ENCODE results near the gene TSC1. TPM values are rescaled to one million over a fixed set of nuclear protein-coding genes. Genes with fewer than 3 reads are reported as not detected.

The TSC1 gene
- total and polyA plus RNA-seq, 2 donors, result 15.1 to 18.7 TPM

DNA sequence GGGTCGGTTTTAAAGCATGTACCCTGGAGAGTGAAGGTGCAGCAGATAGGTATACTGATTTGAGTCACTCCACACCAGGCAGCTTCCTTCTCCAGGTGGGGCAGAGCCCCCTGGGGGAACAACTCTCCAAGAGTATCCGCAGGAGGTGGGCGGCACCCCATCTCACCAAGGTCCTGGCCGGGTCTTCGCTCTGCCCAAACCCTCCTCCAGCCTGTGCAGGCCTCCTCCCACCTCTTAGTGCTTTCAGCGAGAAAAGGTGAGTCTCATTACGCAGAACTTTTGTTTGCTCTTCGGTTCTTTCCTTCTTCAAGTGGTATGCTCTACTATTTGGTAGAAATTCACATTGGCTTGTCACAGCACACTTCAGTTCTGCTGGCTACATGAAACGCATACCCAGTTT, 52.0 kb downstream of the TSC1 start:
- DNase-seq (ENCODE audit: low read depth in 6 of 9, low spot score in 9 of 9), result no peak
- WGBS, result 96% methylated on average over 9 of the region's 9 CpGs
- Histone ChIP-seq H3K9me3 (ENCODE audit: control insufficient read depth in 2 of 2, insufficient read depth in 1 of 2, low read length in 1 of 2) (no peaks in the 10 kb centered on the region), H3K36me3 (ENCODE audit: control insufficient read depth in 2 of 2, insufficient read depth in 2 of 2, low read length in 1 of 2) (peaks cover 44 to 45% of the 10 kb centered on the region in 2 donors), H3K27me3 (ENCODE audit: control insufficient read depth in 2 of 2, insufficient read depth in 1 of 2, low read length in 1 of 2) (no peaks in the 10 kb centered on the region), H3K4me1 (ENCODE audit: control insufficient read depth in 2 of 2, insufficient read depth in 2 of 2, low read length in 2 of 2) (peaks cover 0 to 19% of the 10 kb centered on the region in 2 donors), H3K27ac (ENCODE audit: low read depth in 1 of 2, low read length in 1 of 2) (no peak overlapping the region), H3K4me3 (ENCODE audit: low read length in 2 of 2) (no peak overlapping the region)

GRCh38 chr9:132888151-132888550, 56.3 kb downstream of the TSC1 start:
- Histone ChIP-seq H3K9me3 (ENCODE audit: control insufficient read depth in 2 of 2, insufficient read depth in 1 of 2, low read length in 1 of 2) (no peaks in the 10 kb centered on the region), H3K27me3 (ENCODE audit: control insufficient read depth in 2 of 2, insufficient read depth in 1 of 2, low read length in 1 of 2) (no peaks in the 10 kb centered on the region), H3K36me3 (ENCODE audit: control insufficient read depth in 2 of 2, insufficient read depth in 2 of 2, low read length in 1 of 2) (peaks cover 20% of the 10 kb centered on the region in 2 donors), H3K27ac (ENCODE audit: low read depth in 1 of 2, low read length in 1 of 2) (no peak overlapping the region), H3K4me3 (ENCODE audit: low read length in 2 of 2) (no peak overlapping the region), H3K4me1 (ENCODE audit: control insufficient read depth in 2 of 2, insufficient read depth in 2 of 2, low read length in 2 of 2) (peaks cover 9 to 40% of the 10 kb centered on the region in 2 donors)
- no peak for DNase-seq (ENCODE audit: low read depth in 6 of 9, low spot score in 9 of 9)
- 97% methylated on average over 18 of the region's 18 CpGs for WGBS

GRCh38 chr9:132887181-132888120, 57.0 kb downstream of the TSC1 start:
- no peak overlapping the region for H3K27ac ChIP-seq (ENCODE audit: low read depth in 1 of 2, low read length in 1 of 2)

DNA sequence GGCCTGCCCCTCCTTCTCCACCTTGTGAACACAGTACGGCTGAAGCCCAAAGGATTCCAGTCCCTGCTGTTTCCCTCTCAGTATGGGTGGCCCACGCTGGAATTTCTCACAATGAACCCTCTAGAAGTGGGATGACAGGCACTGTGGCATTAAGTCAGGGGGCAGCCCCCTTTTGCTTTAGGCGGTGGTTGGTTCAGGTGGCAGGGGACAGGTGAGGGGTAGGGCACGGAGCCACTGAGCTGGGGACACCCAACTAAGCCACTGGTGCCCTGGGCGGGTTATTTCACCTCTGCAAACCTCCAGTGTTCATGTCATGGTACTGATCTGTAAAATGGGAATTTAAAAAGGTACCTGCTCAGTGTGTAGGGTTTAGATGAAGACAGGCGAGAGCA, 58.1 kb downstream of the TSC1 start:
- 94% methylated on average over 6 of the region's 6 CpGs for WGBS

More at GRCh38 chr9:132887181-132888120, 57.0 kb downstream of the TSC1 start:
- DNase-seq (ENCODE audit: low read depth in 6 of 9, low spot score in 9 of 9), result no peak
- H3K27me3 ChIP-seq (ENCODE audit: control insufficient read depth in 2 of 2, insufficient read depth in 1 of 2, low read length in 1 of 2), result no peaks in the 10 kb centered on the region
- no peaks in the 10 kb centered on the region for H3K9me3 ChIP-seq (ENCODE audit: control insufficient read depth in 2 of 2, insufficient read depth in 1 of 2, low read length in 1 of 2)
- no peak overlapping the region for H3K4me3 ChIP-seq (ENCODE audit: low read length in 2 of 2)
- WGBS, result 93% methylated on average over 18 of the region's 18 CpGs
- H3K36me3 ChIP-seq (ENCODE audit: control insufficient read depth in 2 of 2, insufficient read depth in 2 of 2, low read length in 1 of 2), result peaks cover 17 to 20% of the 10 kb centered on the region in 2 donors
- H3K4me1 ChIP-seq (ENCODE audit: control insufficient read depth in 2 of 2, insufficient read depth in 2 of 2, low read length in 2 of 2), result peaks cover 9 to 45% of the 10 kb centered on the region in 2 donors

DNA sequence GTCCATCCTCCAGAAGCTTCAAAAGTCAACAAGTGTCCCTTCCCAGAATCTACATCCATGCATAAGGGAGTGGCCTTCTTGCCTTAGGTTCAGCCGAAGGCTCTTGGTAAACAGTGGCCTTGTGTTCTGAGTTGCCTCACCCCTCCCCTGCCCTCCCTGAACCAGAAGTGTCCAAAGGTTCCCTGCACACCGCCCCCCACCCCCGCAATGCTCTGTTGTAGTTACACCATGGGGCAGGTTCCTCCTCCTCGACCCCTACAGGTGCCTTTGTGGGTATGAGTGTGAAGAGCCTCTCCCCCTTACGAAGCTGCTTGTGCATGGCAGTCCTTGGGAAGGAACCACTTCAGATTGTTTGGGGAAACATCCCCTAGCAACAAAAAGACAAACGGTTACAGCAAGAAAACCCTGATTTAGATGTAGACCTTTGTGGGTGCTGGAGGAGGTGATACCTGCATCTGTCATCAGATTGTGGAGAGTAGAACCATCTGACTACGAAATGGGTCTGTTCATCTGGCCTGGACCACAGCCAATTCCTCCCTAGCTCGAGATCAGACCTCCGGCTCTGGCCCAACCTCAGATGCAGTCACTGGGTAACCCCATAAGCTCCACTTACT, 58.6 kb downstream of the TSC1 start:
- Histone ChIP-seq H3K27me3 (ENCODE audit: control insufficient read depth in 2 of 2, insufficient read depth in 1 of 2, low read length in 1 of 2) (no peaks in the 10 kb centered on the region), H3K36me3 (ENCODE audit: control insufficient read depth in 2 of 2, insufficient read depth in 2 of 2, low read length in 1 of 2) (peaks cover 14% of the 10 kb centered on the region in 2 donors), H3K9me3 (ENCODE audit: control insufficient read depth in 2 of 2, insufficient read depth in 1 of 2, low read length in 1 of 2) (no peaks in the 10 kb centered on the region), H3K4me1 (ENCODE audit: control insufficient read depth in 2 of 2, insufficient read depth in 2 of 2, low read length in 2 of 2) (peaks cover 12 to 53% of the 10 kb centered on the region in 2 donors), H3K4me3 (ENCODE audit: low read length in 2 of 2) (no peak overlapping the region), H3K27ac (ENCODE audit: low read depth in 1 of 2, low read length in 1 of 2) (peak overlapping the region in 1 of 2 donors; percentile 8)
- WGBS, result 27% methylated on average over 9 of the region's 9 CpGs
- peak in 3 of 9 donors; percentile 21 to 62 (median 26) for DNase-seq (ENCODE audit: low read depth in 6 of 9, low spot score in 9 of 9)

More for the DNA sequence above, 58.1 kb downstream of the TSC1 start:
- Histone ChIP-seq H3K27me3 (ENCODE audit: control insufficient read depth in 2 of 2, insufficient read depth in 1 of 2, low read length in 1 of 2) (no peaks in the 10 kb centered on the region), H3K36me3 (ENCODE audit: control insufficient read depth in 2 of 2, insufficient read depth in 2 of 2, low read length in 1 of 2) (peaks cover 14% of the 10 kb centered on the region in 2 donors), H3K9me3 (ENCODE audit: control insufficient read depth in 2 of 2, insufficient read depth in 1 of 2, low read length in 1 of 2) (no peaks in the 10 kb centered on the region), H3K4me1 (ENCODE audit: control insufficient read depth in 2 of 2, insufficient read depth in 2 of 2, low read length in 2 of 2) (peaks cover 12 to 53% of the 10 kb centered on the region in 2 donors), H3K27ac (ENCODE audit: low read depth in 1 of 2, low read length in 1 of 2) (no peak overlapping the region), H3K4me3 (ENCODE audit: low read length in 2 of 2) (no peak overlapping the region)
- DNase-seq (ENCODE audit: low read depth in 6 of 9, low spot score in 9 of 9), result no peak

GRCh38 chr9:132883349-132884294, 60.8 kb downstream of the TSC1 start:
- Histone ChIP-seq H3K27me3 (ENCODE audit: control insufficient read depth in 2 of 2, insufficient read depth in 1 of 2, low read length in 1 of 2) (no peaks in the 10 kb centered on the region), H3K9me3 (ENCODE audit: control insufficient read depth in 2 of 2, insufficient read depth in 1 of 2, low read length in 1 of 2) (no peaks in the 10 kb centered on the region), H3K4me1 (ENCODE audit: control insufficient read depth in 2 of 2, insufficient read depth in 2 of 2, low read length in 2 of 2) (peaks cover 26 to 65% of the 10 kb centered on the region in 2 donors), H3K27ac (ENCODE audit: low read depth in 1 of 2, low read length in 1 of 2) (no peak overlapping the region), H3K4me3 (ENCODE audit: low read length in 2 of 2) (no peak overlapping the region), H3K36me3 (ENCODE audit: control insufficient read depth in 2 of 2, insufficient read depth in 2 of 2, low read length in 1 of 2) (peaks cover 10 to 14% of the 10 kb centered on the region in 2 donors)
- no peak for DNase-seq (ENCODE audit: low read depth in 6 of 9, low spot score in 9 of 9)
- WGBS, result 98% methylated on average over 27 of the region's 27 CpGs

GRCh38 chr9:132882616-132883015, 61.8 kb downstream of the TSC1 start:
- Histone ChIP-seq H3K4me3 (ENCODE audit: low read length in 2 of 2) (no peak overlapping the region), H3K27me3 (ENCODE audit: control insufficient read depth in 2 of 2, insufficient read depth in 1 of 2, low read length in 1 of 2) (peaks cover 0 to 1% of the 10 kb centered on the region in 2 donors), H3K9me3 (ENCODE audit: control insufficient read depth in 2 of 2, insufficient read depth in 1 of 2, low read length in 1 of 2) (peaks cover 0 to under 1% of the 10 kb centered on the region in 2 donors), H3K27ac (ENCODE audit: low read depth in 1 of 2, low read length in 1 of 2) (no peak overlapping the region), H3K4me1 (ENCODE audit: control insufficient read depth in 2 of 2, insufficient read depth in 2 of 2, low read length in 2 of 2) (peaks cover 27 to 58% of the 10 kb centered on the region in 2 donors), H3K36me3 (ENCODE audit: control insufficient read depth in 2 of 2, insufficient read depth in 2 of 2, low read length in 1 of 2) (peaks cover 6 to 8% of the 10 kb centered on the region in 2 donors)
- 96% methylated on average over 6 of the region's 6 CpGs for WGBS
- DNase-seq (ENCODE audit: low read depth in 6 of 9, low spot score in 9 of 9), result no peak

- peak overlapping the region in 1 of 2 donors; percentile 11 for H3K27ac ChIP-seq (ENCODE audit: low read depth in 1 of 2, low read length in 1 of 2)
- peaks cover 3 to 4% of the 10 kb centered on the region in 2 donors for H3K36me3 ChIP-seq (ENCODE audit: control insufficient read depth in 2 of 2, insufficient read depth in 2 of 2, low read length in 1 of 2)
- H3K9me3 ChIP-seq (ENCODE audit: control insufficient read depth in 2 of 2, insufficient read depth in 1 of 2, low read length in 1 of 2), result peaks cover 0 to 2% of the 10 kb centered on the region in 2 donors
- 38% methylated on average over 6 of the region's 6 CpGs for WGBS
- peaks cover 32 to 55% of the 10 kb centered on the region in 2 donors for H3K4me1 ChIP-seq (ENCODE audit: control insufficient read depth in 2 of 2, insufficient read depth in 2 of 2, low read length in 2 of 2)
- H3K4me3 ChIP-seq (ENCODE audit: low read length in 2 of 2), result no peak overlapping the region
- H3K27me3 ChIP-seq (ENCODE audit: control insufficient read depth in 2 of 2, insufficient read depth in 1 of 2, low read length in 1 of 2), result peaks cover 0 to 5% of the 10 kb centered on the region in 2 donors
- no peak for DNase-seq (ENCODE audit: low read depth in 6 of 9, low spot score in 9 of 9)
These were observed 62.6 kb downstream of the TSC1 start for GRCh38 chr9:132881826-132882225.
